Activated T-helper 1 cell treated with anti-CD3 and anti-CD28 coated beads, Interleukin-12 subunit alpha, Interleukin-12 subunit beta, Interleukin-2, Interleukin-4 antibody, amounts not matched to agents 30 ng/mL and 10 ng/mL and 1 ng/mL, durations not matched to agents 14 hours and 24 hours and 36 hours (primary cell): ENCODE data around the gene EZH1. TPM values are rescaled to one million over a fixed set of nuclear protein-coding genes. Genes with fewer than 3 reads are reported as not detected.
A peak's percentile ranks its signal among the peaks of the same experiment; 100 is the strongest.

Experiments used
- DNase-seq: peaks from one replicate; pipeline ENCODE4 v3.0.0; 2021; ENCODE audit warnings: low spot score
- H3K27ac Mint-ChIP-seq: one replicate; pipeline ENCODE4 v1.8.0; 2021; ENCODE audit warnings: mild to moderate bottlenecking, mixed read lengths
- H3K27me3 Mint-ChIP-seq: one replicate; pipeline ENCODE4 v1.8.0; 2022; ENCODE audit warnings: mild to moderate bottlenecking, moderate library complexity, mixed read lengths; ENCODE audit not compliant: insufficient read depth
- H3K36me3 Mint-ChIP-seq: one replicate; pipeline ENCODE4 v1.8.0; 2021; ENCODE audit warnings: low read depth, mixed read lengths
- H3K4me1 Mint-ChIP-seq: one replicate; pipeline ENCODE4 v1.8.0; 2021; ENCODE audit warnings: low read depth, mixed read lengths
- H3K4me3 Mint-ChIP-seq: one replicate; pipeline ENCODE4 v1.8.0; 2021; ENCODE audit warnings: mild to moderate bottlenecking, moderate library complexity, mixed read lengths
- H3K9me3 Mint-ChIP-seq: one replicate; pipeline ENCODE4 v1.8.0; 2021; ENCODE audit warnings: mixed read lengths
- intact Hi-C: fragments of 100-400 bp; cut with micrococcal nuclease; formaldehyde crosslinking; loops from one replicate; pipeline ENCODE4 v1.15.1; 2024
- total RNA-seq: library from RNA; stranded (reverse); gene quantifications from 2 replicates; pipeline ENCODE4 v1.2.3, GENCODE V29; 2022

EZH1 gene
- total RNA-seq, 1 donor from 2014 or later, result 35.6 TPM

GRCh38 chr17:42725143-42725542 is 19.7 kb downstream of the EZH1 start:
- Mint-ChIP-seq H3K36me3 (peaks cover 31% of the 10 kb centered on the region), H3K27ac (no peak overlapping the region), H3K4me3 (no peak overlapping the region), H3K9me3 (no peaks in the 10 kb centered on the region), H3K27me3 (no peaks in the 10 kb centered on the region), H3K4me1 (peaks cover 5% of the 10 kb centered on the region)
- DNase-seq, result no peak
- intact Hi-C loops, result no loop called here

DNA sequence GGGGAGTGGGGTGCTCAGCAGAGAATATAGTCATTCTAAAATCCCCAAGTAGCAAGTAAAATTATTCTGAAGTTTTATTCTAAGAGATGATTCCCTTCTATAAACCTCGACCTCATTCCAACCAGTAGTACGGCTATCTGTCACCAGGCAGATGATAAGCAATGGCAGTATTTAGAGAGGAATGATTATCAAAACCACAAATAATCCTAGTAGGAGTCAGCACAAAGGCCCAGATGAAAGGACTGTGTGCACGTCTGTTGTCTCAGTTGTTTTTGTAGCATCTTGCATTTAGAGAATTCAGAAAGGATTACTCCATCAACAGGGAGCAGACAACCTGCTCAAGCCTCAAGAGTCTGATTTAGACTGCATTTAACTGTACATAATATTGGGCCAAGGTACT is 21.2 kb downstream of the EZH1 start:
- intact Hi-C loops, result no loop called here
- DNase-seq, result no peak
- H3K4me3 Mint-ChIP-seq, result no peak overlapping the region
- H3K4me1 Mint-ChIP-seq, result peaks cover 5% of the 10 kb centered on the region
- no peaks in the 10 kb centered on the region for H3K9me3 Mint-ChIP-seq
- no peaks in the 10 kb centered on the region for H3K27me3 Mint-ChIP-seq
- H3K27ac Mint-ChIP-seq, result no peak overlapping the region
- H3K36me3 Mint-ChIP-seq, result peaks cover 32% of the 10 kb centered on the region

- peak overlapping the region; percentile 22 for H3K27ac Mint-ChIP-seq
- H3K27me3 Mint-ChIP-seq, result no peaks in the 10 kb centered on the region
- no peaks in the 10 kb centered on the region for H3K9me3 Mint-ChIP-seq
- intact Hi-C loops, result loop anchor here (1.0 to 2.0 kb wide), 6 partner anchors 24 to 208 kb away; partner anchors contain the start of genes BECN1, CNTD1, COA3 and EZH1
- peak; percentile 9 for DNase-seq
- peaks cover 46% of the 10 kb centered on the region for H3K36me3 Mint-ChIP-seq
- no peak overlapping the region for H3K4me3 Mint-ChIP-seq
- H3K4me1 Mint-ChIP-seq, result peaks cover 5% of the 10 kb centered on the region
These were observed 23.8 kb downstream of the EZH1 start for GRCh38 chr17:42720996-42721583.

GRCh38 chr17:42709561-42709960 is 35.3 kb downstream of the EZH1 start:
- intact Hi-C loops, result no loop called here
- DNase-seq, result no peak
- Mint-ChIP-seq H3K4me3 (no peak overlapping the region), H3K27me3 (no peaks in the 10 kb centered on the region), H3K27ac (no peak overlapping the region), H3K4me1 (peaks cover 12% of the 10 kb centered on the region), H3K36me3 (peaks cover 65% of the 10 kb centered on the region), H3K9me3 (no peaks in the 10 kb centered on the region)

DNA sequence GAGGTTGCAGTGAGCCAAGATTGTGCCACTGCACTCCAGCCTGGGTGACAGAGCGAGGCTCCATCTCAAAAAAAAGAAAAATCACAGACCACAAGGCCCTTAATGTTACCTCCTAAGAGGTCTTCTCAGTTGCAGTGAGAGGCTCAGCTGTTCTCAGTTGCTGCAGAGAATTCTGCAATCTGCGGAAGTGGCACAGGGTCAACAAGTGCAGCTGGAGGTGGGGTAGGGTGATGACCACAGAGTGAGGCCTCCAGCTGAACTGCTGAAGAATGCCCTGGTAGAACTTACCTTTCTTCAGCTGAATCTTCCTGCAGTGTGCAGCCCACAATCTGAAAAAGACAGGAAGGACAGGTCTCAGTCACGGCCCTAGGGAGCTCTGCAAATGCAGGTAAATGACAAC is 36.3 kb downstream of the EZH1 start:
- Mint-ChIP-seq H3K36me3 (peaks cover 69% of the 10 kb centered on the region), H3K4me3 (no peak overlapping the region), H3K27ac (no peak overlapping the region), H3K27me3 (no peaks in the 10 kb centered on the region), H3K4me1 (peaks cover 14% of the 10 kb centered on the region), H3K9me3 (no peaks in the 10 kb centered on the region)
- intact Hi-C loops, result no loop called here
- DNase-seq, result no peak

DNA sequence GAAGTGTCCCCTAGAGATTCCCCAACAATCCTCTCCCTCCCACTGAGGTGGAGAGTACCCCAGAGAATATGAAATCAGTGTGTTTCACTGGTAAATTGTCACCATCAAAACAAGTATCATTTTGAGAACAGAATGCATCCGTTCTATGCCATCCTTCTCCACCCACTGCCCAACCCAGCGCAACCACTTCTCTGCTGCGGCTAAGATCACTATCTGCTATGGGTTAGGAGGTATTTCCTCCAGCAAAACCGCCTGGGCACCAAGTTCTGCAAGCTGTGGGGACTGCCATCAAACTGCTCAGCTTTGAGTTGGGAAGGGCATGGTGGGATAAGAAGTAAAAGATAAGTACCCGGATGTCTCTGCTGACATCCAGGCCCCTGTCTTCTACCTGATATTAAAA is 38.1 kb downstream of the EZH1 start:
- intact Hi-C loops, result no loop called here
- no peaks in the 10 kb centered on the region for H3K9me3 Mint-ChIP-seq
- peaks cover 75% of the 10 kb centered on the region for H3K36me3 Mint-ChIP-seq
- no peak overlapping the region for H3K4me3 Mint-ChIP-seq
- peaks cover 14% of the 10 kb centered on the region for H3K4me1 Mint-ChIP-seq
- H3K27ac Mint-ChIP-seq, result no peak overlapping the region
- no peak for DNase-seq
- peaks cover 2% of the 10 kb centered on the region for H3K27me3 Mint-ChIP-seq

DNA sequence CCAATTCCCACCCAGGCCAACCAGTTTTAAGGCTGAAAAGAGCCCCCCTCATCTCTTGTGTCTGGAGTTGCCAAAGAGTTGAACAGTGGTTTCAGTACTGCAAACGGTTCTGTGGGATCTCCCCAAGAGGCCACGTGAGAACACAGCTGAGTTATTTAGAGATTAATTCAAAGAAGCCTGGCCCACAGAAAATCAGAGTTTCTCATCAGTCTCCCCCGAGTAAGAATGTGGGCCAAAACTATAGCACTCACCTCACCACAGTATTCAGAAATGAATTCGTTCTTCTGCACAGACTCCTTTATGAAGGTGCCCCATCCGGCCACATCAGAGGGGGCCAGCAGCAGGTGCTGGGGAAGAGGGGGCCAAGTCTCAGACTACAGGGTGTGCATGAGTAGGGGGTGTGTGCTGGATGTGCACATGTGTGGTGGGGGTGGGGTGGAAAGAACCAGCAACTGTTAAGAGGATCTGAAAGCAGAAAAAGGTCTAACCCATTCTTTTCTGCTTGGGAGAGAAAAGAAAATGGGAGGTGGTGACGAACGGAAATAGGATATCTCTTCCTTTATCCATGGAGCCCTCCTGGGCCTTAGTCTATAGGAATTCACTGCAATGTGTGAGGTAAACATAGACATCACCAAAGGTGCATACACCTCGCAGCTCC is 39.9 kb downstream of the EZH1 start:
- H3K27ac Mint-ChIP-seq, result no peak overlapping the region
- H3K36me3 Mint-ChIP-seq, result peaks cover 74% of the 10 kb centered on the region
- H3K27me3 Mint-ChIP-seq, result peaks cover 4% of the 10 kb centered on the region
- intact Hi-C loops, result loop anchor here (1.0 kb wide), 1 partner anchor 26 kb away; no protein-coding TSS in a partner anchor
- peaks cover 14% of the 10 kb centered on the region for H3K4me1 Mint-ChIP-seq
- no peaks in the 10 kb centered on the region for H3K9me3 Mint-ChIP-seq
- H3K4me3 Mint-ChIP-seq, result no peak overlapping the region
- peak; percentile 14 for DNase-seq

GRCh38 chr17:42704490-42704836 is 40.4 kb downstream of the EZH1 start:
- intact Hi-C loops, result no loop called here
- Mint-ChIP-seq H3K36me3 (peaks cover 72% of the 10 kb centered on the region), H3K27ac (no peak overlapping the region), H3K9me3 (no peaks in the 10 kb centered on the region), H3K4me3 (no peak overlapping the region), H3K27me3 (peaks cover 4% of the 10 kb centered on the region), H3K4me1 (peaks cover 14% of the 10 kb centered on the region)
- no peak for DNase-seq

DNA sequence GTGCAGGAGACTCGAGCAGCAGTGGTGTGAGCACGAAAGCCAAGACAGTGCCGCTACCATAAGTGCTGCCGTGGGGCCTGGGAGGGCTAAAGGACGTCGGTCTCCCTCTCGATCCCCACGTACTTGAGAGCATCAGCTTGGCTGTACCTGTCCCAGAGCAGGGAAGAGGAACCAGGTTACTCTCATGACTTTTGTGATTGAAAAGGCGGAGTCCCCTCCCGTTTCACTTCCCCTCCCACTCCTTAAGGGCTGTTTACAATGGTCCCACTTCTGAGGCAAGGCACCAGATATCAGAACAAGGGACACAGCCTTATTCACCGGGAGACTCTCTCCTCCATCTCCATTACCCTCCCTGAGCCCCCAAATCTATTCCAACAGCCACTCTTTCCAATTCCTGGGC is 42.4 kb downstream of the EZH1 start:
- Mint-ChIP-seq H3K36me3 (peaks cover 58% of the 10 kb centered on the region), H3K27ac (no peak overlapping the region), H3K27me3 (peaks cover 9% of the 10 kb centered on the region), H3K4me3 (no peak overlapping the region), H3K9me3 (no peaks in the 10 kb centered on the region), H3K4me1 (peaks cover 14% of the 10 kb centered on the region)
- DNase-seq, result no peak
- intact Hi-C loops, result no loop called here

GRCh38 chr17:42700586-42701289 is 44.1 kb downstream of the EZH1 start:
- Mint-ChIP-seq H3K36me3 (peaks cover 51% of the 10 kb centered on the region), H3K4me3 (no peak overlapping the region), H3K27me3 (peaks cover 9% of the 10 kb centered on the region), H3K4me1 (peaks cover 10% of the 10 kb centered on the region), H3K27ac (no peak overlapping the region), H3K9me3 (no peaks in the 10 kb centered on the region)
- intact Hi-C loops, result no loop called here
- DNase-seq, result no peak

GRCh38 chr17:42699415-42699740 is 45.5 kb downstream of the EZH1 start:
- H3K27ac Mint-ChIP-seq, result no peak overlapping the region
- intact Hi-C loops, result no loop called here
- H3K4me1 Mint-ChIP-seq, result peaks cover under 1% of the 10 kb centered on the region
- DNase-seq, result no peak
- no peaks in the 10 kb centered on the region for H3K9me3 Mint-ChIP-seq
- peaks cover 41% of the 10 kb centered on the region for H3K36me3 Mint-ChIP-seq
- H3K4me3 Mint-ChIP-seq, result no peak overlapping the region
- peaks cover 9% of the 10 kb centered on the region for H3K27me3 Mint-ChIP-seq

GRCh38 chr17:42698736-42699414 is 46.0 kb downstream of the EZH1 start:
- Mint-ChIP-seq H3K4me3 (no peak overlapping the region), H3K27ac (no peak overlapping the region), H3K36me3 (peaks cover 36% of the 10 kb centered on the region), H3K27me3 (peaks cover 9% of the 10 kb centered on the region), H3K9me3 (no peaks in the 10 kb centered on the region), H3K4me1 (no peaks in the 10 kb centered on the region)
- intact Hi-C loops, result no loop called here
- DNase-seq, result no peak
